ENCODE data around the gene SMG6.

Gene SMG6

DNA sequence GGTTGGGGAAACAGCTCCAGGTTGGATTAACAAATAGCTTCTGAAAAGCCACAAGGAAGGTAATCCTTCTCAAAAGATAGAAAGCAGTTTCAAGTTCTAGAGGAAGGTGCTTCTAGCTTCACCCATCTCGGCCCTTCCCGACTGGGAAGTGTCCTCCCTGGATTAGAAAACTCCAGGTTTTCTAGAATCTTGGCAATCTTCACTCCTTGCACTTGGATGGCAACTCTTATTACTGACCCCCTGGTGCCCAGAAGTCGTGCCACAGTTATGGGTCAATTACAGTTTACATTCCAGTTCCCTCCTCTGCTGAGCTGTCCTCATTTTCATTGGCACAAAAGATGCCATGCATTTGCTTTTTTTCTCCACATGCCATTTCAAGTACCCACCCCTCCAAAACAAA lies 65.6 kb downstream of the SMG6 start:
- DNase-seq (ENCODE audit: insufficient read length, low spot score) (no peak), FAIRE-seq (no peak)

DNA sequence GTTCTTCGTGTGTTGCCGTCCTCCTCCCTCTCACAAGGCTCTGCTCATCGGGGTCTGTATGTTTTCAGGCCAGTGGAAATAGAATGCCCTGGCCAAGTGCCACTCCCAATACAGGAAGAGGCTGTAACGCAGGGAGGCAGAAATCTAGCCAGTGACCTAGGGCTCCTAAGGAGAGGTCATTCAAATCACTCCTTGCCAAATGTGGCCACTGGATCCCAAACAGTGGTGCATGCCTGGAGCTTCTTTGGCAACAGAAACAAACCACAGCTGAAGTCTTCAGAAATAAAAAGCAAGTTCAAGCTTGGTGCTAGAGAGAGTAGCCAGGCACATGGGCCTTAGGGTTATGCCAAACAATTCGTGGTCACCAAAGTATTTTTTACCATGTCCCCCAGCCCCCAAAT lies 66.1 kb downstream of the SMG6 start:
- DNase-seq (ENCODE audit: insufficient read length, low spot score) (no peak), FAIRE-seq (peak; percentile 16)

DNA sequence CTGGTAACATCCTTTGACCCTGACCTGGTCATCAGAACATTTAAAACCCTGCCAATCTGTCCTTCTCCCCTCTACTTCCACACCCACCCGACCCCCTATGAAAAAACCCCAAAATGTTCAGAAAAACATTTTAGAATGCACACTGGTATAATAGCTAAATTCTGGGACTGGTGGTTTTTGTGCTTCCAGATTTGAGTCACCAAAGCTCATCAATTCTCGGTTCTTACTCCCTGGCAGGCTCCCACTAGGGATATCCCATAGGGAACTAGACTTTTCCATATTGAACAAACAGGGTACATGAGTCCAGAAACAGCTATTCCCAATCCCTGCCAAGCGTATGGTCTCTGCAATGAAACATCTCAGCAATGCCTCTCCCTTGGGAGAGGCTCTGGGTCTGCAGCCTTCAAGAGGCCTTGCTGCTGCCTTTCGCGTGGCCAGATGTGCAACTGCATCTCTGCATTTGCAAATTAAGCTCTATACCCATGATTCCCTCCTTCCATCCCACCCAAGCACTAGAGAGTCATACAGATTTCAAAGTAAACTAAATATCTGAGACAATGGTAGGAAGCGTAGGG lies 67.7 kb downstream of the SMG6 start:
- no peak for DNase-seq (ENCODE audit: insufficient read length, low spot score)
- no peak for FAIRE-seq

DNA sequence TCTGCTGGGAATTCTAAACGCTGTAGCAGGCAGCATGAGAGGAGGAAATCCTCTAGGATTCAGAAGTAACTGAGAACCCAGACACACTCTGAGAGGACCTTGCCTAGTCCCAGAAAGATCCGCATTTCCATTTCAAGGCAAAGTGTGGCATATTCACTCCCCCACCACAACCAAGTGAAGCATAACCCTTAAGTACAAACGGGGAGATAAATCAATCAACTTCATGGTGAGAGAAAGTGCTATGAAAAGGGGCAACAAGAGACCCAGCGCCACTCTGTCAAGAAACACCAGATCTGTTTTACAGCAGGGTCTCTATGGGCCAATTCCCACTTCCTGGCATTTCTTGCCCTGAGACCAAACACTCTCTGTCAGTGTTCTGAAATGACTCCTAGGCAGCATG lies 68.3 kb downstream of the SMG6 start:
- no peak for DNase-seq (ENCODE audit: insufficient read length, low spot score)
- no peak for FAIRE-seq

DNA sequence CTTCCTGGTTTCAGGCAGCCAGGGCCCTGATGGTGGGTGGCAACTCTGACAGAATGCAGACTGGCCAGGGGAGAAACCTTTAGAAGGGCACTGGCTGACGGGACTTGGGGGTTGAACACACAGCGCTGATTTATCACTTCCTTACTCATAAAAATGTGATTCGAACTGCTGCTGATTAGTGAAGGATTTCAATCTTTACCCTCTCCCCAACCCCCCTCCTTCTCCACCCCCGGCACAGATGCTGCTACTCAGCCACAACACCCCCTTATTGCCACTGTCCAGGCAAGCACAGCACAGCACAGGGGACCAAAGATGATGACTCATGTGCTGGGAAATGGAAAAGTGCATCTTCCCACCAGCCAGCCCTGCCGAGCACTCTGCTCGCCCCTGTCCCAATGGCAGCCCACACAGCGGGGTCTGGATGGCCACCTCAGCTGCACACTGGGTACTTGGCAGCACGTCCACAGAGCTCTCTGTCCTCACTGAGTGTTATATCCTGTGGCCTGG lies 70.1 kb downstream of the SMG6 start:
- peak; percentile 46 for DNase-seq (ENCODE audit: insufficient read length, low spot score)
- FAIRE-seq = peak; percentile 96

DNA sequence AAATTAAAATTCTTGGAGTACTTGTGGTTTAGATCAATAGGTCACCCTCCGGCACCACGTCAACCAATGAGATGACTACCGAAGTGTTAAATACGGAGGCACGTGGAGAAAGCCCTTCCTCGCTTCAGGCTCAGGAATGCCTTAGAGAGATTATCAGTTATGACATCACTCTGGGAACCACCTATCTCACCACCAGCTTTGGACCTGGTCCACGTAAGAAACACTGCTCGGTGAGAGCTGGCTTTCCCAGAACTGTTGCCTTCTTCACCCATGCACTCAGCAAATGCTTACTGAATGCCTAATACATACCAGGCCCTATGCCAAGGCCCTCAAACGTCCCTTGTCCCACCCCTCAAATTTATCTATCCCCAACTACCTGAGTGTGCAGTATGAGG lies 71.3 kb downstream of the SMG6 start:
- no peak for FAIRE-seq
- no peak for DNase-seq (ENCODE audit: insufficient read length, low spot score)

DNA sequence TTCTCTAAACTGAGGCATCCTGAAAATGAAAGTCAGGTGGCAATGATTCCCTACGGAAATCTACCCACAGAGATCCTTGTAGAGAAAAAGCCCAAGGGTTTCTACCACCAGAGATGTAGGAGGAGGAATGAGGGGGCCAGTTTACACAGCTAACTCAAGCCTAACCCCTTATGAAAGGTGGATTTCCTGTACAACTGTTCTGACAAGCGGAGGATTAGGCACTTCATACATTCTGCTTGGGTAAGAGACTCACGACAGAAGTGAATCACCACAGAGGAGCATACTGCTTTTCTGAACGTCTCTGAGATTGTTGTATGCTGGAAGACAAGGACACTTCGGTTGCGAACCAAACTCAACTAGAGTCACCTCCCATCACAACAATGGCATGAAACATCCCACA lies 72.7 kb downstream of the SMG6 start:
- no peak for FAIRE-seq

DNA sequence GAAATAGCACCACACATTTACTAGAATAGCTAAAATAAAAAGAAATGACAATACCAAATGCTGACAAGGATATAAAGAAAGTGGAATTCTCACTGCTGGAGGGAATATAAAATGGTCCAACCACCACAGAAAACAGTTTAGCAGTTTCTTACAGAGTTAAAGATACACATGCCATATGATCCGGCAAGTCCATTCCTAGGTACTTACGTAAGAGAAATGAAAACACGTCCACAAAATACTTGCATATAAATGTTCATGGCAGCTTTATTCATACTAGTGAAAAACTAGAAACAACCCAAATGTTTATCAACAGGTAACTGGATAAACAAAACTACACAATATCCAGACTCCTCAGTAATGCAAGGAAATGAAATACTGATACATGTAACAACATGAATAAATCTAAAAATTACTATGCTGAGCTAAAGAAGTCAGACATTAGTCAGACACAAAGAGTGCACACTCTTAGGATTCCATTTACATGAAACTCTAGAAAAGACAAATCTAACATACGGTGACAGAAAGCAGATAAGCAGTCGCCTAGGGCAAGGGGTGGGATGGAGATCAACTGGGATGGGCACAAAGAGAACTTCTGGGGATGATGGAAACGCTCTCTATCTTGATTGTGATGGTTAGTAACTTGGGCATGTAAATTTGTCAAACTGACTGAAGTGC lies 76.4 kb downstream of the SMG6 start:
- DNase-seq (ENCODE audit: insufficient read length, low spot score) = no peak

More for the DNA sequence above, 72.7 kb downstream of the SMG6 start:
- DNase-seq (ENCODE audit: insufficient read length, low spot score) = no peak

DNA sequence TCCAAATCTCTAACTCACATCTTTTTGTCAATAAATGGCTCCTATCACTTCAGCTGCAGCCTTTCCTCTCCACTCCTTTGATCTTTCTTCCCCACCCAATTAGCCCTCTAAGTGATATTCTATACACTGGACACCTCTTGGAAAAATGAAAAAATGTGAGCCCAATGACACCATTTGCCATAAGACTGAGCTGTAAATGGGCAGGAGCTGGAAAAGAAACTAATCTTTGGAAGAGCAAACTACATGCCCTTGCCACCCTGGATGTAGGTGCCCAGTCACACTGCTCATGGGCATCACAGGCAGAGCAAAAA lies 80.0 kb downstream of the SMG6 start:
- FAIRE-seq (no peak), DNase-seq (ENCODE audit: insufficient read length, low spot score) (no peak)

More for the DNA sequence above, 76.4 kb downstream of the SMG6 start:
- no peak for FAIRE-seq

DNA sequence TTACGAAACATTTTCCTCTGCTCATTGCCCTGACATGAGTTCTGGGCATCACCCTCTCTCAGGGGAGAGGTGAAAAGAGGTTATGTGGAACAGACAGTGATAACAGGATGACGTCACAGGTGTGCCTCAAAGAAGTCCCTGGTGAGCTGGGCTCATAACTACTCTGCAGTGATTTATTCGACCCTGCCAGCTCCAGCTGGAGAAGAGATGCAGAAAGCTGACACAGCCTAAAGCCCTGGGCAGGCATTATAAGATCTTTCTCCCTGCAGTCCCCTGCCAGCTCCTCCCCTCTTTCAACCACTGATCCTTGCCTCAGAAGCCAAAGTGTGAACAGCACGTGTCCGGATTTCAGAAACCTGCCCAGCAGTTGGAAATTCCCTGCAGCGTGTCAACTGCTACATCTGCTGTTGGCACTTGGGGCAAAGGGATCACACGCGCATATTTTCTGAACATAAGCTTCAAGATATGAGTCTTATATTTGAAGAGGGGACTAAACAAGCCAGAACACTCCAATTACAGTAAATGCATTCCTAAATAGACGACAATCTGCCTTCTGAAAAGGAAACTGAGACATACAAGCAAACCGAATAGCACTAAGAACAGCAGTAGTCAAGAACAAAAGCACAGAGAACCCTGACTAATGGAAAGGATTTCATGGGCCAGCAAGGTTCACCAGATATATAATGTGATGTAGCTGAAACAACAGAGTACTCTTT lies 80.5 kb downstream of the SMG6 start:
- FAIRE-seq (peak; percentile 36), DNase-seq (ENCODE audit: insufficient read length, low spot score) (no peak)

DNA sequence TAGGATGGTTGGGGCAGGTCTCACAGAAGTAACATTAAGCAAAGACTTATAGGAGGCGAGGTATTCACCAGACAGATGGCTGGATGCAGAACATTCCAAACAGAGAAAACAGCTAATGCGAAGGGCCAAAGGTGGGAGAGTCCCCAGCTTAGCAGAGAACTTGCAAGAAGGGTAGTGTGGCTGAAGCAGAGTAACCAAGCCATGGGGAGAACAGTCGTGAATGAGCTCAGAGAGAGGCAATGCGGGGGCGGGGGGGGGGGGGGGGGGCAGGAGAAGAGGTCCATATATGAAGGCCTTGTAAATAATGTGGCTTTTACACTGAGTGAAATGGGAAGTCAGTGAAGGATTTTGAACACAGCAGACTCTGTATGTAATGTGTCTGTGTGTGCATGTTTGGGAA lies 81.3 kb downstream of the SMG6 start:
- DNase-seq (ENCODE audit: insufficient read length, low spot score) (no peak), FAIRE-seq (no peak)

DNA sequence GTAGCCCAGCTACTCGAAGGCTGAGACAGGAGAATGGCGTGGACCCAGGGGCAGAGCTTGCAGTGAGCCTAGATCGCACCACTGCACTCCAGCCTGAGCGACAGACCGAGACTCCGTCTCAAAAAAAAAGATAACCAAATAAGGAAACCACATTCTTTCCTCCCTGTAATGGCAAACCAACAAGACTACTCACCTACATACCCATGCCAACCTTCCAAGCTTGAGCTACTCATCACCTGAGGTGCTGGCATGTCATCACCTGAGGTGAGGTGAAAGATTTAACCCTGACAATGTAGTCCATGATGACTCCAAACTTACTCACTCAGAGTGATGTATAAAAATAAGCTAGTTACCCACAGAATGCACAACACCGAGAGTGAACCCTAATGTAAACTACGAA lies 85.2 kb downstream of the SMG6 start:
- DNase-seq (ENCODE audit: insufficient read length, low spot score) (no peak), FAIRE-seq (peak; percentile 59)

DNA sequence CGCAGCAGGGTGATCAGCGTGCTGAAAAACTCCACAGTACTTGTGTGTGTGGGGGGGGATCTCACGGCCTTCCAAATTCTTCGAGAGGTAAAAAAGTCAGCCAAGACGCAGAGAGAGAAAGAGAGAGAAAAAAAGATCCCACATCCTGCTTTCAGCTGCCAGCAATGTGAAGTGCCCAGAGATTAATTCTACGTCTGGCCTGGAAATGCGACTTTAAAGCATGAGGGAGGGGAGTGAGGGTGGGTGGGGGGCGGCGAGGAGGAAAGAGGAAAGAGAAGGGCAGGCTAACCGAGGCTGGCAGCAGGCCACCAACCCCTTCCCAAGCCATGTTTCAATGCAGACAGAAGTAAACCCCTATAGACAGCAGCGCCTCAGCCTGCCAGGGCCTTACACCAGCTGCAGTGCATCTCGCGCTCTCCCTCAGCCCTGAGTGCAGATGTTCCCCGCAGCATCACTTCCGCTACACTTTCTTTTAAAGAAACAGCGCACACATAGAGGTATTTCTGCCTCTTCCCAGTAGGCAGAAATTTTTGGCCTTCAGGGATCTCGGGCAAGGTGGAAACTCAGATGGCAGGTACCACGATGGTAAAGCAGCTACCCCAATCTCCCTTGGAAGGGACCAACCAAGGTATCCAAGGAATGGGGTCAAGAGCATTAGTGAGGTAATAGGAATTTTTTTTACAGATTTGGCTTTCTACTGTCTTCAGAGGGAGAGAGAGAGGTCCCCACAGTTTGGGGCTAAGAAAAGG lies 87.8 kb downstream of the SMG6 start:
- DNase-seq (ENCODE audit: insufficient read length, low spot score) = peak; percentile 50
- FAIRE-seq = no peak

DNA sequence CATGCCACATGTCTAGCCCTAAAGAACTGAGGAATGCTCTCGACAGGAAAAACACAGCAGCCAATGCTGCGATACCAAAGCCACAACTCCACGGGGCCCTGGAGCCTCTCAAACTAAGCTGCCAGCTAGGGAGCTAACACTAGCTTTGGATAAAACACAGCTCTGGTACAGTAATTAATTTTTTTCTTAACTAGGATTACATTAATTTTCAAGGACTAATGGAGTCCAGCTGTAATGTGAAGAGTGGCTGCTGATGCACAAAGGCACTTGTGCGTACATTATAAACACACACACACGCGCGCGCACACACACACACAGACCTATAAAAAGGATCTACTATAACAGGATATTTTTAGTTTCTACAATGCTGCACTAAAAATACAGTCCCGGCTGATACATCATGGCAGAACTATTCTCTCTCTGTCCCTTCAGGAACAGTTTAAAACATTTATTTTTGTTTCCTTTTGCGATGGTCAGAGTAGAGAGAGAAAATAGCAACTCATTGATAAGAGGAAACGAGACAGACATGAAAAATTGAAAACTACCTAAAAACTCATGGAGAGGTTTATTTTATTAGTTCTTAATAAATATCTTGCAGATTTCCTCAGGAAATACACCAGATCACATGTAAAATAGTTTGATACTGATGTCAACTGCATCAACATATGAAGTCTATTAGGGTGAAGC lies 88.5 kb downstream of the SMG6 start:
- DNase-seq (ENCODE audit: insufficient read length, low spot score) (no peak), FAIRE-seq (no peak)

DNA sequence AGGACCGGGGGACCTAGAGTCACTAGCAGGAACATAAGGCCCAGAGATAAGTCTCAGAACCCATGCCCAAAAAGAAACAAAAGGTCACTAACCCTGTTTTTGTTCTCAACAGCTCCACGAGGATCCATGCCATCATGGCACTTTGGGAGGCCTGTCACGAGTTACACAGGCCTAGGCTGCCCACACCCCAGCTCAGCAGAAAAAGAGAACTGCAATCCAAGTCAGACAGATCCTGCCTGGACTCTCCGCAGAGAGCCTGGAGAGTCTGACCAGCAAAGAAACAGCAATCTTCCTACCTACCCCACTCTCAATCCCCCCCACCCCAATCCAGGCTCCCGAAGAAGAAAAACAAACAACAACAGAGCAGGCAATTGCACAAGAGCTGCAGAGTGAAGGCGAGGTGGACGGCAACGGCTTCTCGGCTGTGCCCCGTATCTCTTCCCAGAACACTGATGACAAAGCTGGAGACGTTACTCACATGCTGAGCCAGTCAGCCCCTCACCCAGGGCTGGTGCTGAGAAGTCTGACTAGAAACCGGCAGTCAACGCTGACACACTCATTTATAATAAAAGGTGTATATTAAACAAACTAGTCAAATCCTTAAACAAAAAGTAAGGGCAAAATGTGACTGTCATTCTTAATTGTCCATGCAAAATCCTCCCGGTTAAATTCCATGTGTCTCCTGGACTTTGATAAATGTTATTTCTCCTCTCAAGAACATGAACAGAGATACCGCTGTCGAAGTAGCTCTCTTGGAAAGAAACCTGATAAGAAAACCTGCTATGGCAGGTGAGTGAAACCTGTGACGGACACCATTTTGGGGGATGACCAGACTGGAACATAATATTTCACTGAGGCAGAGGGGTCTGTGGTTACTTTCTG lies 89.3 kb downstream of the SMG6 start:
- FAIRE-seq = peak; percentile 36
- DNase-seq (ENCODE audit: insufficient read length, low spot score) = peak; percentile 57

DNA sequence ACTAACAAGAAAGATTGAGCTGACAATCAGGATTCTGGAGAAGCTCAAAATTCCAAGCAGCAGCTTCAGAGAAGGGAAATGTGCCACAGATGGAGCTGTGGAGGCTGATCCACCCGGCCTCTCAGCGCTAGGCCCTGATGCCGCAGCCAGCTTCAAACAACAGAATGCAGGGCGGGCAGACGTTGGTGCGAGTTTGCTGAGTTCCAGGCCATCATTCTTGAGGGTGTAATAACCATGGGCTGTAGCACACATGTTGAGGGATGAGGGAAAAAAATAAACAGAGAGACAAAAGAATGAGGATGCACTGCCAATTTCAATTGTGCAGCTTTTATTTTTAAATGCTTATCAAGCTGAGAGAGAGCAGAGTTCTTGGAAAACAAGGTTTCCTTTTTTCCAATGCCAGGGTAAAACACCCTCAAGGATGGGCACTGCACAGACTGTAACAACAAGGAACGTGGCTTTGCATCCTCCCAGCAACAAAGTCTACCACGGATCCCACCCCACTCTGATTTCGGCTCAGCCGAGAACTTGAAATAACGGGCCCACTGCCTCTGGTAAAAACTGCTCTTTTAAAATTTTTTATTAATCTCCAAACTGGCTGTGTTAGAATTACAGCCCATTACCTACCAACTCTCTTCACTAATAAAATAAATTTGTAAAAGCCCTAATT lies 90.2 kb downstream of the SMG6 start:
- DNase-seq (ENCODE audit: insufficient read length, low spot score) (no peak), FAIRE-seq (peak; percentile 26)

DNA sequence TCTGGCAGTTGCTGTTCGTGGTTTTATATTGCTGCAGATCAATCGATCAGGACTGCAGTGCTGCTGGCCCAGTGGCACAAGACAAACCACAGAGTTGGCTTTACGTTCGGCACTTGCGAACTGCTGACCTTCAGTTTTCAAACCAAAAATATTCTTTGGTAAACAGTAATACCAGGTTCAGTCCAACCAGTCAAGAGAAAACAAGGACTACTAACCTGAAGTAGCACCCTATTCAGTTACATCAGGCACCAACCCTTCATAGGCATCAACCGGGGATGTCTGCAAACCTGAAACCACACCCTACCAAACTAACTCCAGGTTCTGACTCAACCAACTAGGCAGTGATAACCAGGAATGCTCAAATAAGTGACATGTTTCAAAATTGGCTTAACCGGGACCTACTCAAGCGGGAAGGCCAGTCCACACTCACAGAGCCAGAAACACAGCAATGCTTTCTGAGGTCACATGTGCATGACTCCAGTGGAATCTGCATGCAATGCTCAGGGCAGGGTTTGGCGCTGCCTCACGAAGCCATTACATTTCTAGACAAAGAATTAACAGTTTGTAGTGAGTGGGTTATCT lies 91.1 kb downstream of the SMG6 start:
- no peak for DNase-seq (ENCODE audit: insufficient read length, low spot score)
- no peak for FAIRE-seq

DNA sequence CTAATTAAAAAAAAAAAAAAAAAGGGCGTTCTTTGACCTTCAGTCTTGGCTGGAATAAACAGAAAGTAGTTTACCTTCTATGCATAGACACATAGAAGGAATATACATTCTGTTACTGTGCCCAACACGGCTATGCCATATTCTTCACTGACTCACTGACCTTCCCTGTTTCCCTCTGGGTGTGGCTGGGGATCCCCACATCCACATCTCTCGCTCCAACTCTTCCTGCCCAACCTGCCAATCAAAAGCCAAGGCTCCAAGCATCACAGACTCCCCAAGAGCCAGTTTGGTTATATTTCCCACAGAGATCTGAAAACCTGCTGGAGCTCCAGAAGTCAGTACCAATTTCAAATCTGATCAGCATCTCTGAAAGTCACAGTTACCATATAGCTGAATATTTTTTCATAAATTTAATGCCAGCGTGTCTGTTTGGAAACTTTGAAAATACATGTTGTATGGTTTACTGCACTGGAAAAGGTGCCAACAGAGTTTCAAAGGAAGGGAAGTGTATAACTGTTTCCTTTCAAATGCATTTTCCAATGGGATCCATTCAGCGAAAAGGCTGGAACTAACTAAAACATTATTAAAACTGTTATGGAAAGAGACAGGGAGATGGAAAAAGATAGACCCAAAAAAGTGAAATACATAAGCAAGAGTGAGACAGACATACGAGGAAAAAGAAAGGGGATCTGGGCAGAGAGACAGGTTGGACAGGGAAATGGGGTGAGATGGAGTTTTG lies 91.8 kb downstream of the SMG6 start:
- FAIRE-seq = no peak
- DNase-seq (ENCODE audit: insufficient read length, low spot score) = no peak
